ENCODE results near the gene BACE1.
"Not testable (repeated sequence)": the region's sequence is repeated elsewhere in the genome, so short reads cannot be mapped to it uniquely, and the experiment has no call there.

The BACE1 gene

GRCh38 chr11:117279711-117280376 lies 36.2 kb downstream of the BACE1 start:
- Histone ChIP-seq H3K4me3 (ENCODE audit: low read depth, low read length) (no peak overlapping the region), H2AFZ (ENCODE audit: low read length, unreplicated experiment) (no peak overlapping the region), H3K4me1 (ENCODE audit: control insufficient read depth, insufficient read depth, low read length, unreplicated experiment) (peaks cover 33% of the 10 kb centered on the region), H3K27me3 (ENCODE audit: insufficient read depth, low read length) (no peaks in the 10 kb centered on the region), H3K27ac (ENCODE audit: low read depth, low read length) (no peak overlapping the region), H3K36me3 (ENCODE audit: insufficient read depth, low read length) (peaks cover 8% of the 10 kb centered on the region), H3K79me2 (ENCODE audit: control insufficient read depth, insufficient read depth, low read length, unreplicated experiment) (no peaks in the 10 kb centered on the region)

DNA sequence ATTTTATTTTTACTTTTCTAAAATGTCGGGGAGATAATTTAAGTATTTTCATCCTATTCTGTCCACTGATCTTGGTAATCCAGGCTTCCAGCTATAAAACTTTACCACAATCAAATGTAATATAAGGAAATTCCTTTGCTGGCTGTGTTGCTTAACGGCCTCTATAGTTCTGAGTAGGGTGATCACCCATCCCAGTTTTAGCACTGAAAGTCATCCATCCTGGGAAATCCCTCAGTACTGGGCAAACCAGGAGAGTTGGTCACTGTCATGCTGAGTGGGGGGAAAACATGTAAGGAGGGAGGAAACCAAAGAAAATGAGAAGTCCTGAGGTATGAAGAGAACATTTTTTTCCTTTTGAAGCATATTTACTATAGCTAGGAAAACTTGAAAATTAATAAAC lies 37.7 kb downstream of the BACE1 start:
- no peaks in the 10 kb centered on the region for H3K27me3 ChIP-seq (ENCODE audit: insufficient read depth, low read length)

DNA sequence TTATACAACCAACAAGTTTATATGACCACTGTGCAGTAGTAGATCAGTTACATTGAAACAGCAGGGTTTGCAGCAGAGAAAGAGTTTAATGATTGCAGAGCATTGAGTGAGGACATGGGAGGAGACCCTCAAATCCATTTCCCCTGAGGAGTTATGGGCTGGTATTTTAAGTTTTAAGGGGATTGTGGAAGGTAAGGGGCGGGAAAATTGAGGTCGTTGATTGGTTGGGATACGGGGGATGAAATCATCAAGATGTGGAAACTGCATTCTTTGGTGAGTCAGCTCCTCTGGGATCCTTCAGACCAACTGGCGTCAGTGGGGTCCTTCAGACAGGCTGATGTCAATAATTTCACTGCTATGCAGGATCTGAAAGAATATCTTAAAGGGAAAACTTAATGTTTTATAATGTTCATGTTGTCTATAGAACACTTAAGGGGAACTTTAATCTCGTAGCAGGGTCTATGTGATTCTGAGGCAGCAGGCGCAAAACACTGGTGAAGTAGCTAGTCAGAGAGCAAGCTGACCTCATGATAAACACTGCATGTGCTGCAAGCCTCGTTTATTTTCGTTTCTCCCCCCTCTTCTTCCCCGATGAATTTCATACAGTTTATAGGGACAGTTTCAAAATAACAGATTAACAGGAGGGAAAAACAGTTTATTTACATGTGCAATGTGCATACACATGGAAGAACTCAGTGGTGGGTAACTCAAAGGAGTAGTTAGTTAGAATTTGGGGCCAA lies 42.3 kb downstream of the BACE1 start:
- Histone ChIP-seq H3K4me3 (ENCODE audit: low read depth, low read length) (peak overlapping the region; percentile 58), H3K79me2 (ENCODE audit: control insufficient read depth, insufficient read depth, low read length, unreplicated experiment) (no peaks in the 10 kb centered on the region), H3K36me3 (ENCODE audit: insufficient read depth, low read length) (no peaks in the 10 kb centered on the region), H3K4me1 (ENCODE audit: control insufficient read depth, insufficient read depth, low read length, unreplicated experiment) (peaks cover 27% of the 10 kb centered on the region), H2AFZ (ENCODE audit: low read length, unreplicated experiment) (peak overlapping the region; percentile 51), H3K27me3 (ENCODE audit: insufficient read depth, low read length) (no peaks in the 10 kb centered on the region), H3K27ac (ENCODE audit: low read depth, low read length) (peak overlapping the region; percentile 93)

More for the DNA sequence above, 37.7 kb downstream of the BACE1 start:
- H3K27ac ChIP-seq (ENCODE audit: low read depth, low read length): no peak overlapping the region
- peaks cover 45% of the 10 kb centered on the region for H3K4me1 ChIP-seq (ENCODE audit: control insufficient read depth, insufficient read depth, low read length, unreplicated experiment)
- H3K79me2 ChIP-seq (ENCODE audit: control insufficient read depth, insufficient read depth, low read length, unreplicated experiment): no peaks in the 10 kb centered on the region
- peaks cover 8% of the 10 kb centered on the region for H3K36me3 ChIP-seq (ENCODE audit: insufficient read depth, low read length)
- no peak overlapping the region for H3K4me3 ChIP-seq (ENCODE audit: low read depth, low read length)
- no peak overlapping the region for H2AFZ ChIP-seq (ENCODE audit: low read length, unreplicated experiment)

GRCh38 chr11:117272175-117272574 lies 43.9 kb downstream of the BACE1 start:
- H3K79me2 ChIP-seq (ENCODE audit: control insufficient read depth, insufficient read depth, low read length, unreplicated experiment); H3K27me3 ChIP-seq (ENCODE audit: insufficient read depth, low read length); H3K27ac ChIP-seq (ENCODE audit: low read depth, low read length); H3K4me3 ChIP-seq (ENCODE audit: low read depth, low read length); H2AFZ ChIP-seq (ENCODE audit: low read length, unreplicated experiment); H3K36me3 ChIP-seq (ENCODE audit: insufficient read depth, low read length): not testable (repeated sequence)
- peaks cover 27% of the 10 kb centered on the region for H3K4me1 ChIP-seq (ENCODE audit: control insufficient read depth, insufficient read depth, low read length, unreplicated experiment)

DNA sequence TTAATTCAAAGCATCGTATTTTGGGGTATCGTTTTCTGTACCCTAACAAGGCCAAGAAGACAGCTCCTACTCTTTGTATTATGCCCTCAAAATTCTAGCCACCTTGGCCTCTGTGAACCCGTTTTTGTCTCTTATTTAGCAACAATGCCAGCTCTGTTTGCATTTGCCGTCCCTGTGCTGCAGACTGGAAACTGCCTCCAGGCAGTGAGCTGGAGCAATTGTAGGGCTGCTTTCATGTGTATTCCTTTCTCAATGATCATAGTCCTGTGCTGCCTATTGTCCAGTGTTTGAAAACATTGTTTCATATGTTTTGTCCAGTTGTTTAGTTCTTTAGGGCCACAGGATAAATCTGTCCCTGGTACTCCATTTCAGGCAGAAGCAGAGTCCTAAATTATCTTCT lies 44.8 kb downstream of the BACE1 start:
- Histone ChIP-seq H3K36me3 (ENCODE audit: insufficient read depth, low read length) (no peaks in the 10 kb centered on the region), H3K4me3 (ENCODE audit: low read depth, low read length) (no peak overlapping the region), H3K4me1 (ENCODE audit: control insufficient read depth, insufficient read depth, low read length, unreplicated experiment) (peaks cover 25% of the 10 kb centered on the region), H3K27me3 (ENCODE audit: insufficient read depth, low read length) (no peaks in the 10 kb centered on the region), H2AFZ (ENCODE audit: low read length, unreplicated experiment) (no peak overlapping the region), H3K79me2 (ENCODE audit: control insufficient read depth, insufficient read depth, low read length, unreplicated experiment) (no peaks in the 10 kb centered on the region), H3K27ac (ENCODE audit: low read depth, low read length) (no peak overlapping the region)

GRCh38 chr11:117269856-117270255 lies 46.2 kb downstream of the BACE1 start:
- Histone ChIP-seq H3K27me3 (ENCODE audit: insufficient read depth, low read length) (no peaks in the 10 kb centered on the region), H2AFZ (ENCODE audit: low read length, unreplicated experiment) (no peak overlapping the region), H3K79me2 (ENCODE audit: control insufficient read depth, insufficient read depth, low read length, unreplicated experiment) (no peaks in the 10 kb centered on the region), H3K4me1 (ENCODE audit: control insufficient read depth, insufficient read depth, low read length, unreplicated experiment) (peaks cover 14% of the 10 kb centered on the region), H3K27ac (ENCODE audit: low read depth, low read length) (no peak overlapping the region), H3K4me3 (ENCODE audit: low read depth, low read length) (no peak overlapping the region), H3K36me3 (ENCODE audit: insufficient read depth, low read length) (no peaks in the 10 kb centered on the region)

DNA sequence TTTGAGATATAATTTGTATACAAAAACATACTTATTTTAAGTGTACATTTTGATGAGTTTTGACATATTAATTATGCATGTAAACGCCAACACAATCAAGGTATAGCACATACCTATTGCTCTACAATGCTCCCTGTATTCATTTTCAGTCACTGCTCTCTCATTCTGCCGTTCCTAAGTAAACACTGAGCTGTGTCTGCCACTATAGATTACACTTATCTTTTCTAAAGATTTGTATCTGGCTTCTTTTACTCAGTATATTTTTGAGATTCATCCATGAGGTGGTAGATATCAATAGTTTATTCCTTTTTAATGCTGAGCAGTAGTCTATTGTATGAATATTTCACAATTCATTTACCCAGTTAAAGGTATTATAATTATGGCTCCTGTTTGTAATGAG lies 50.3 kb downstream of the BACE1 start:
- Histone ChIP-seq H3K4me3 (ENCODE audit: low read depth, low read length) (no peak overlapping the region), H3K4me1 (ENCODE audit: control insufficient read depth, insufficient read depth, low read length, unreplicated experiment) (no peaks in the 10 kb centered on the region), H3K36me3 (ENCODE audit: insufficient read depth, low read length) (peaks cover 4% of the 10 kb centered on the region; the same call in 1 of the 2 replicates), H3K79me2 (ENCODE audit: control insufficient read depth, insufficient read depth, low read length, unreplicated experiment) (no peaks in the 10 kb centered on the region), H3K27me3 (ENCODE audit: insufficient read depth, low read length) (no peaks in the 10 kb centered on the region), H2AFZ (ENCODE audit: low read length, unreplicated experiment) (no peak overlapping the region), H3K27ac (ENCODE audit: low read depth, low read length) (no peak overlapping the region)

DNA sequence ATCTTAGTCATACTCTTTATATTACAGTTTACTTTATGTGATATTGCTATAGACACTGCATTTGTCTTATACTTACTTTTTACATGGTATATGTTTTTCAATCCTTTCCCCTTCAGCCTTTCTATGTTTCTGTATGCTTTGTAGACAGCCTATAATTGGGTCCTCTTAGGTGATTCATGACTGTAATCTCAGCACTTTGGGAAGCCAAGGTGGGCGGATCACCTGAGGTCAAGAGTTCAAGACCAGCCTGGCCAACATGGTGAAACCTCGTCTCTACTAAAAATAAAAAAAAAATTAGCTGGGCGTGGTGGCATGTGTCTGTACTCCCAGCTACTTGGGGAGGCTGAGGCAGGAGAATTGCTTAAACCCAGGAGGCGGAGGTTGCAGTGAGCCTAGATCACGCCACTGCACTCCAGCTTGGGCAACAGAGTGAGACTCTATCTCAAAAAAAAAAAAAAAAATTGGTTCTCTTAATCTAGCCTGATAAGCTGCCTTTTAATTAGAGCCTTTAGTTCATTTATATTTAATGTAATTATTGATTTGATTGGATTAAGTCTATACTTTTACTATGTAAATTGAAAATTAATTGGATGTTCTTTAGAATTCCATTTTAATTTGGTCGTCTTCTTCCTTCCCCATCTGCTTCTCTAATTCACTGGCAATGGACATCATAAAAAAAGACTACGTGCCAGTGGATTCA lies 51.3 kb downstream of the BACE1 start:
- H2AFZ ChIP-seq (ENCODE audit: low read length, unreplicated experiment); H3K4me3 ChIP-seq (ENCODE audit: low read depth, low read length); H3K27ac ChIP-seq (ENCODE audit: low read depth, low read length); H3K27me3 ChIP-seq (ENCODE audit: insufficient read depth, low read length); H3K36me3 ChIP-seq (ENCODE audit: insufficient read depth, low read length); H3K79me2 ChIP-seq (ENCODE audit: control insufficient read depth, insufficient read depth, low read length, unreplicated experiment); H3K4me1 ChIP-seq (ENCODE audit: control insufficient read depth, insufficient read depth, low read length, unreplicated experiment): not testable (repeated sequence)

DNA sequence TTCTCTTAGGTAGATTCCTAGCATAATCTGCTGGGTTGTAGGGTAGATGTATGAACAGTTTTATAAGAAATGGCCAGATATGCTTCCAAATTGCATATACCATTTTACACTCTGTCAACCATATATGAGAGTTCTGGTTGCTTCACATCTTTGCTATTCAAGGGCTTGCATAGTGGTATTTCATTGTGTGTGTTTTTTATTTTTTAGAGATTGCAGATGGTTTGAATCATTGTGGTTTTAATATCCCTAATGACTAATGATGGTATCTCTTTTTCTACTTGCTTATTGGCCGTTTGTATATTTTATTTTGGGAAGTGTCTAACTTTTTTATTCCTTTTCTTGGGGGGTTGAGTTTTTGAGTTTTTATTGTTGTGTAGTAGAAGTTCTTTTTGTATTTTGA lies 56.6 kb downstream of the BACE1 start:
- Histone ChIP-seq H3K4me3 (ENCODE audit: low read depth, low read length) (no peak overlapping the region), H3K4me1 (ENCODE audit: control insufficient read depth, insufficient read depth, low read length, unreplicated experiment) (peaks cover 22% of the 10 kb centered on the region), H3K36me3 (ENCODE audit: insufficient read depth, low read length) (peaks cover 4% of the 10 kb centered on the region; the same call in 1 of the 2 replicates), H3K27me3 (ENCODE audit: insufficient read depth, low read length) (no peaks in the 10 kb centered on the region), H3K27ac (ENCODE audit: low read depth, low read length) (peak overlapping the region; percentile 39), H2AFZ (ENCODE audit: low read length, unreplicated experiment) (no peak overlapping the region), H3K79me2 (ENCODE audit: control insufficient read depth, insufficient read depth, low read length, unreplicated experiment) (no peaks in the 10 kb centered on the region)

GRCh38 chr11:117258576-117258975 lies 57.5 kb downstream of the BACE1 start:
- Histone ChIP-seq H3K4me3 (ENCODE audit: low read depth, low read length) (no peak overlapping the region), H3K27ac (ENCODE audit: low read depth, low read length) (no peak overlapping the region), H3K27me3 (ENCODE audit: insufficient read depth, low read length) (no peaks in the 10 kb centered on the region), H3K79me2 (ENCODE audit: control insufficient read depth, insufficient read depth, low read length, unreplicated experiment) (no peaks in the 10 kb centered on the region), H3K4me1 (ENCODE audit: control insufficient read depth, insufficient read depth, low read length, unreplicated experiment) (peaks cover 22% of the 10 kb centered on the region), H3K36me3 (ENCODE audit: insufficient read depth, low read length) (peaks cover 2% of the 10 kb centered on the region; the same call in 1 of the 2 replicates), H2AFZ (ENCODE audit: low read length, unreplicated experiment) (no peak overlapping the region)

Data from ACC112 (cell line).